Activated naive CD8-positive, alpha-beta T cell treated with anti-CD3 and anti-CD28 coated beads, Interleukin-2, amount 50 U/mL, for 24 hours (primary cell): ENCODE results near the gene GPRASP1.
"Not testable (repeated sequence)": the region's sequence is repeated elsewhere in the genome, so short reads cannot be mapped to it uniquely, and the experiment has no call there.

Experiments
- ATAC-seq: fragments of 150-1000 bp; cut with Tn5 transposase; one replicate; pipeline ENCODE4 v1.10.0; 2021
- DNase-seq: peaks from one replicate; pipeline ENCODE4 v3.0.0; 2021
- H3K27ac Mint-ChIP-seq: one replicate; pipeline ENCODE4 v1.8.0; 2021; ENCODE audit warnings: mild to moderate bottlenecking, mixed read lengths
- H3K27me3 Mint-ChIP-seq: one replicate; pipeline ENCODE4 v1.8.0; 2021; ENCODE audit warnings: mixed read lengths
- H3K36me3 Mint-ChIP-seq: one replicate; pipeline ENCODE4 v1.8.0; 2021; ENCODE audit warnings: low read depth, mixed read lengths
- H3K4me1 Mint-ChIP-seq: one replicate; pipeline ENCODE4 v1.8.0; 2021; ENCODE audit warnings: mixed read lengths
- H3K4me3 Mint-ChIP-seq: one replicate; pipeline ENCODE4 v1.8.0; 2021; ENCODE audit warnings: mild to moderate bottlenecking, moderate library complexity, mixed read lengths
- H3K9me3 Mint-ChIP-seq: one replicate; pipeline ENCODE4 v1.8.0; 2021; ENCODE audit warnings: mixed read lengths

Gene GPRASP1

DNA sequence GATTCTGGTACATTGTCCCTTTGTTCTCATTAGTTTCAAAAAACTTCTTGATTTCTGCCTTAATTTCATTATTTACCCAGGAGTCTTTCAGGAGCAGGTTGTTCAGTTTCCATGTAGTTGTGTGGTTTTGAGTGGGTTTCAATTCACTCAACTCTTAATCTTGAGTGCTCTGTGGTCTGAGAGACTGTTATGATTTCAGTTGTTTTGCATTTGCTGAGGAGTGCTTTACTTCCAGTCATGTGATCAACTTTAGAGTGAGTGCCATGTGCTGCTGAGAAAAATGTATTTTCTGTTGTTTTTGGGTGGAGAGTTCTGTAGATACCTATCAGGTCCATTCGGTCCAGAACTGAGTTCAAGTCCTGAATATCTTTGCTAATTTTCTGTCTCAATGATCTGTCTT, 15.8 kb downstream of the GPRASP1 start:
- H3K27ac Mint-ChIP-seq, H3K27me3 Mint-ChIP-seq, H3K9me3 Mint-ChIP-seq, H3K4me1 Mint-ChIP-seq, H3K4me3 Mint-ChIP-seq, DNase-seq, ATAC-seq: not testable (repeated sequence)
- H3K36me3 Mint-ChIP-seq, result peaks cover 30% of the 10 kb centered on the region

DNA sequence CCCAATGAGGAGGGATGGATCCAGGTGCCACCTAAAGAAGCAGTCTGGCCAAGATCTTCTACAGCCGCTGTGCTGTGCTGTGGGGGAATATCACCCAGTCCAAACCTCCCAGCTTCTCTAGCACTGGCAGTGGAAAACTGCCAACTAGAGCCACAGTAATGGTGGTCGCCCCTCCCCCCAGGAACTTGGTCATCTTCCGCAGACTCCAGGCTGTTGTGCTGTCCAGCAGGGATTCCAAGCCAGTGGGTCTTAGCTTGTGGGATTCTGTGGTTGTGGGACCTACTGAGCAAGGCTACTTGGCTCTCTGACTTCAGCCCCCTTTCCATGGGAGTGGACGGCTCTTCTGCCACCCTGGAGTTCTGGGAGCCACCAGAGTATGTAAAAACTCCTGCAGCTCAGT, 18.2 kb downstream of the GPRASP1 start:
- Mint-ChIP-seq H3K4me3 (no peak overlapping the region), H3K27me3 (no peaks in the 10 kb centered on the region), H3K9me3 (peaks cover 7% of the 10 kb centered on the region), H3K4me1 (peaks cover 4% of the 10 kb centered on the region), H3K27ac (no peak overlapping the region), H3K36me3 (peaks cover 22% of the 10 kb centered on the region)
- no peak for DNase-seq
- ATAC-seq, result no peak

DNA sequence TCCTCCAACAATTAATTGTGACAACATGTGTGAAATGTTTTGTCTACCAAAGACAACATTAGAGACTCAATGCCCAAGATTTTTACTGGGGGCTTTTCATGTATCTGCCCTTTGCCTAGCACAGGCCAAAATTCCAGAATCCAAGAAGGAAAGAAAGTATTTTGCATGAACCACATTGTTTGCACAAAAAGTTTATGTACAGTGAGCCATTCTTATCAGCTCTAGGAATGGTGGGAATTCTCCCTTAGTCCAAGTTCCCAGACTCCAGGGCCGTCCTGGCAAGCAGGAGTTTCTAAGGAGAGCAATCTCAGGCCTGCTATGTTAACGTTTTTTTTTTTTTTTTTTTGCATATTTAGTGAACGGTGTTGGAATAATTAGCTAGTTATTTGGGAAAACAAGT, 21.6 kb downstream of the GPRASP1 start:
- peaks cover 2% of the 10 kb centered on the region for H3K4me1 Mint-ChIP-seq
- H3K36me3 Mint-ChIP-seq, result peaks cover 9% of the 10 kb centered on the region
- ATAC-seq, result no peak
- no peak overlapping the region for H3K27ac Mint-ChIP-seq
- H3K27me3 Mint-ChIP-seq, result no peaks in the 10 kb centered on the region
- no peak for DNase-seq
- peaks cover 6% of the 10 kb centered on the region for H3K9me3 Mint-ChIP-seq
- no peak overlapping the region for H3K4me3 Mint-ChIP-seq

DNA sequence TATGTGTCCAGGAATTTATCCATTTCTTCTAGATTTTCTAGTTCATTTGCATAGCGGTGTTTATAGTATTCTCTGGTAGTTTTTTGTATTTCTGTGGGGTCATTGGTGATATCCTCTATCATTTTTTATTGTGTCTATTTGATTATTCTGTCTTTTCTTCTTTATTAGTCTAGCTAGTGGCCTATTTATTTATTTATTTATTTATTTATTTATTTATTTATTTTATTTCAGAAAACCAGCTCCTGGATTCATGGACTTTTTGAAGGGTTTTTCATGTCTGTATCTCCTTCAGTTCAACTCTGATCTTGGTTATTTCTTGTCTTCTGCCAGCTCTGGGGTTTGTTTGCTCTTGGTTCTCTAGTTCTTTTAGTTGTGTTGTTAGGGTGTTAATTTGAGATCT, 26.2 kb downstream of the GPRASP1 start:
- ATAC-seq, H3K27ac Mint-ChIP-seq, DNase-seq, H3K27me3 Mint-ChIP-seq, H3K4me3 Mint-ChIP-seq, H3K9me3 Mint-ChIP-seq, H3K4me1 Mint-ChIP-seq: not testable (repeated sequence)
- peaks cover 13% of the 10 kb centered on the region for H3K36me3 Mint-ChIP-seq

DNA sequence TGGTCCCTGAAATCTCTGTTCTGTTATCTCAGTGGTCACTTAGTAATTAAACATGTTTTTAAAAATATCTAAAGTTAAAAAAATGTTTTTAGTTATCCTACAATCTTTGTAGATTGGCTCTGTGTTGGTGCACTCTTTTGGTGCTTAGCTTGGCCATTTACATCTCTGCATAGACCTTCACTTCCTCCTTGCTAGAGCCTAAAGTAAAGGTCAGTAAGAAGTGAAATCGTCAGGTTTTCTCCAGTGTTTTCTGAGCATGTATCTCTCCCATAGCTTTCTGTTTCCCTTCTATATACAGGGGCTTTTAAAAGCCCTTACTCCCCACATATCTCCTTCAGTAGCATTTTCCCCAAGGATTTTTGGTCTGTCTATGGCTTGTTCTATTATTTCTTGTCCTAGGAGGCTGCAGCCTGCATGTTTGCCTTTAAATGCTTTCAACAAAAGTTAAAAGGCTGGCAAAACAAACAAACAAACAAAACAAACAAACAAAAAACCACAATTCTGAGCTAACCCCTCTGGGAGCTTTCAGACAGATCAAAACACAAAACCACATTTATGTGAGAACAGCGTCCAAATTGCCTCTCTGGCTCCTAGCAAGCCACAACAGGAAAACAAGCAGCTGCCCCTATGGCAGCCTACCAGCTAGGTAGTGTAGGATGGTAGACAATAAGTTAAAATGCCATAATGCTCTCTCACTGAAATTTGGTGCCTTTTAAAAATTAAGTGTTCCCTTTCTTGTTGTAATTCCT, 33.7 kb downstream of the GPRASP1 start:
- Mint-ChIP-seq H3K27me3 (no peaks in the 10 kb centered on the region), H3K27ac (no peak overlapping the region), H3K4me3 (no peak overlapping the region), H3K4me1 (peaks cover 3% of the 10 kb centered on the region), H3K9me3 (peaks cover 9% of the 10 kb centered on the region), H3K36me3 (peaks cover 12% of the 10 kb centered on the region)
- DNase-seq (no peak), ATAC-seq (no peak)

DNA sequence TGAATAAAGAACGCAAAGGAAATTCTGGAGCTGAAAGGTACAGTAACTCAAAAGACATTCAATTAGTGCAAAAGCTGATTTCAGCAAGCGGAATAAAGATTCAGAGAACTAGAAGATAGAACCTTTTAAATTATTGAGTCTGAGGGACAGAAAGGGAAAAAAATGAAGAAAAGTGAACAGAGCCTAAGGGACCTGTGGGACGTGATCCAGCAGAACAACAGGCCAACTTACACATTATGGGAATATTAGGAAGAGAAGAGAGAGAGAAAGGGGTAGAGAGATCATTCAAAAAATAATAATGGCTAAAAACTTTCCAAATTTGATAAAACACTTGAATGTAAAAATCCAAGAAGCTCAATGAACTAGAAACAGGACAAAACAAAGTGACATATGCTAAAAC, 43.5 kb downstream of the GPRASP1 start:
- Mint-ChIP-seq H3K4me3 (no peak overlapping the region), H3K27ac (no peak overlapping the region), H3K4me1 (no peaks in the 10 kb centered on the region), H3K9me3 (peaks cover 4% of the 10 kb centered on the region), H3K27me3 (no peaks in the 10 kb centered on the region), H3K36me3 (peaks cover 5% of the 10 kb centered on the region)
- ATAC-seq (no peak), DNase-seq (no peak)

DNA sequence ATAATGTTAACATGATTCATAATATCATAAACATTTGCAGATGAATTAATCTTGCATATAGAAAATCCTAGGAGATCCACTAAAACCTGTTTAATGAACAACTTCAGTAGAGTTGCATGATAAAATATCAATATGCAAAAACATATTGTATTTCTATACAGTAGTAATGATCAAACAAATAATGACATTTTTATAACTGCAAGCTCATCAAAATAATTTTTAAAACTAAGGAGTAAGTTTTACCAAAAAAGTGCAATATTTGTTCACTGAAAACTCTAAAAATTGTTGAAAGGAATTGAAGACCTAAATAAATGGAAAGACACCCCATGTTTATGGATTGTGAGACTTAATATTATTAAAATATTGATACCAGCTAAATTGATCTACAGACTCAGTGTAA, 45.0 kb downstream of the GPRASP1 start:
- ATAC-seq (no peak), DNase-seq (no peak)
- H3K27me3 Mint-ChIP-seq, result no peaks in the 10 kb centered on the region
- H3K9me3 Mint-ChIP-seq, result no peaks in the 10 kb centered on the region
- H3K27ac Mint-ChIP-seq, result no peak overlapping the region
- no peak overlapping the region for H3K4me3 Mint-ChIP-seq
- H3K36me3 Mint-ChIP-seq, result no peaks in the 10 kb centered on the region
- H3K4me1 Mint-ChIP-seq, result no peaks in the 10 kb centered on the region

DNA sequence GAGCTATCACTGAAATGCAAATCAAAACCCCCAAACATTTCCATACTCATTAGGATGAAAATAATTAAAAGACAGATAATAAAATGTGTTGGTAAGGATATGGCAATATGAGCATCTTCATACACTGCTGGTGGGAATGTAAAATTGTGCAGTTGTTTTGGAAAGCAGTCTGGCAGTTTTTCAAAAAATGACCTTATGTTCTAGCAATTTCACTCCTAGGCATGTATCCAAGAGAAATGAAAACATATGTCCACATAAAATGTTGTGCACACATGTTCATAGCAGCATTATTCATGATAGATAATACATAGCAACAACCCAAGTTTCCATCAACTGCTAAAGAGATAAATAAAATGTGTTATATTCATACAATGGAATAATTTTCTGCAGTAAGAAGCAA, 46.2 kb downstream of the GPRASP1 start:
- no peak overlapping the region for H3K27ac Mint-ChIP-seq
- no peak for ATAC-seq
- no peaks in the 10 kb centered on the region for H3K4me1 Mint-ChIP-seq
- no peak overlapping the region for H3K4me3 Mint-ChIP-seq
- H3K36me3 Mint-ChIP-seq, result no peaks in the 10 kb centered on the region
- H3K27me3 Mint-ChIP-seq, result no peaks in the 10 kb centered on the region
- H3K9me3 Mint-ChIP-seq, result no peaks in the 10 kb centered on the region
- DNase-seq, result no peak
